A549 (cell line): Measurements from ENCODE around the gene KATNAL1. TPM values are rescaled to one million over a fixed set of nuclear protein-coding genes. Genes with fewer than 3 reads are reported as not detected.

Experiments
- ATAC-seq, 2 experiments: fragments of 200-7000 bp in 1 of 2; fragments of >200 bp in 1 of 2; cut with Nextera tagmentation in 1 of 2; cut with Tn5 transposase in 1 of 2; 3 replicates each; pipeline versions ENCODE4 v1.8.0 to v1.9.1; 2018 to 2020; ENCODE audit warnings: mild to moderate bottlenecking in 1 of 2, moderate library complexity in 1 of 2
- CTCF ChIA-PET: fragments of 300-600 bp; sonication (Branson Sonifier 250); formaldehyde crosslinking; extraction: SDS; loops from one replicate; lab custom pipeline; 2021; ENCODE audit warnings: antibody characterized with exemption, inconsistent platforms; lab: Yijun Ruan, JAX
- POLR2A ChIA-PET: fragments of 350-600 bp; formaldehyde crosslinking; extraction: SDS; loops from one replicate; lab custom pipeline; 2021; ENCODE audit warnings: antibody characterized with exemption, inconsistent platforms; lab: Yijun Ruan, JAX
- DNase-seq, 2 experiments: peaks; one replicate each; pipeline versions ENCODE4 v3.0.0 to v3.0.0-alpha.2; 2011 to 2016; ENCODE audit warnings: low read depth in 1 of 2, low spot score in 1 of 2
- FAIRE-seq: peaks from 2 replicates; lab custom pipeline; 2011; peaks lifted over from hg19 to GRCh38; lab: Jason Lieb, UNC
- H3K27ac ChIP-seq, 2 experiments: fragments of >200 bp; sonication (Bioruptor Twin); formaldehyde crosslinking; 3 replicates each; pipeline ENCODE4 v1.5.1; 2016 to 2017
- H3K4me1 ChIP-seq: fragments of >200 bp; sonication (Bioruptor Twin); formaldehyde crosslinking; 3 replicates; pipeline ENCODE4 v1.6.1; 2016
- H3K4me2 ChIP-seq: fragments of >200 bp; sonication (Bioruptor Twin); formaldehyde crosslinking; 3 replicates; pipeline ENCODE4 v1.6.1; 2016
- H3K4me3 ChIP-seq: fragments of >200 bp; sonication (Bioruptor Twin); formaldehyde crosslinking; 3 replicates; pipeline ENCODE4 v1.5.1; 2016
- H3K9me3 ChIP-seq: fragments of >200 bp; sonication (Bioruptor Twin); formaldehyde crosslinking; 3 replicates; pipeline ENCODE4 v1.6.1; 2016
- BCL3 ChIP-seq: fragments of >200 bp; sonication (Bioruptor Twin); formaldehyde crosslinking; IDR thresholded peaks from 3 replicates; pipeline ENCODE4 v1.6.1; 2016
- CBX2 ChIP-seq: fragments of 200-600 bp; sonication (generic); IDR thresholded peaks from 2 replicates; pipeline ENCODE4 v1.6.1; 2016; ENCODE audit warnings: low read depth, mild to moderate bottlenecking, borderline replicate concordance
- CBX8 ChIP-seq: fragments of 200-600 bp; sonication (generic); IDR thresholded peaks from 2 replicates; pipeline ENCODE4 v1.6.1; 2016
- CEBPB ChIP-seq, 2 experiments: fragments of >200 bp in 1 of 2; sonication (Bioruptor Twin) in 1 of 2; formaldehyde crosslinking in 1 of 2; IDR thresholded peaks; 2 replicates each; pipeline ENCODE4 v1.6.1; 2012 to 2016
- EHF ChIP-seq: fragments of 250-450 bp; sonication (Bioruptor Pico); IDR thresholded peaks from 2 replicates; pipeline ENCODE4 v1.5.0; 2020; ENCODE audit warnings: mild to moderate bottlenecking
- FOSB ChIP-seq: fragments of 250-450 bp; sonication (Bioruptor Pico); IDR thresholded peaks from 2 replicates; pipeline ENCODE4 v1.5.0; 2020; ENCODE audit warnings: mild to moderate bottlenecking, moderate library complexity
- HDAC2 ChIP-seq: fragments of 200-600 bp; sonication (generic); IDR thresholded peaks from 2 replicates; pipeline ENCODE4 v1.6.1; 2016
- HMGXB4 ChIP-seq: fragments of 250-450 bp; sonication (Bioruptor Pico); IDR thresholded peaks from 2 replicates; pipeline ENCODE4 v1.5.0; 2021; ENCODE audit warnings: mild to moderate bottlenecking, moderate library complexity, borderline replicate concordance
- JUN ChIP-seq, 2 experiments: fragments of >200 bp; sonication (Bioruptor Twin); formaldehyde crosslinking; IDR thresholded peaks; 2 replicates in 1 of 2; 3 replicates in 1 of 2; pipeline ENCODE4 v1.6.1; 2016 to 2017
- JUNB ChIP-seq: fragments of >200 bp; sonication (Bioruptor Twin); formaldehyde crosslinking; IDR thresholded peaks from 2 replicates; pipeline ENCODE4 v1.6.1; 2016
- MAFK ChIP-seq: fragments of 450-650 bp; IDR thresholded peaks from 2 replicates; pipeline ENCODE4 v1.6.1; 2014; ENCODE audit not compliant: partially characterized antibody
- NFE2L2 ChIP-seq: fragments of 150-350 bp; conservative IDR thresholded peaks from 2 replicates; pipeline ENCODE4 v1.6.1; 2014; ENCODE audit warnings: low read length
- PHF8 ChIP-seq: fragments of 200-600 bp; sonication (generic); IDR thresholded peaks from 2 replicates; pipeline ENCODE4 v1.6.1; 2016; ENCODE audit warnings: low read depth, mild to moderate bottlenecking, antibody characterized with exemption, moderate library complexity, borderline replicate concordance
- POLR2A ChIP-seq: IDR thresholded peaks from 2 replicates; pipeline ENCODE4 v1.6.1; 2012; ENCODE audit warnings: mild to moderate bottlenecking, low read length
- POLR2AphosphoS2 ChIP-seq: conservative IDR thresholded peaks from 2 replicates; pipeline ENCODE4 v1.6.1; 2012; ENCODE audit warnings: low read length, improper control_type of control experiment, inconsistent platforms
- RARB ChIP-seq: fragments of 250-450 bp; sonication (Bioruptor Pico); IDR thresholded peaks from 2 replicates; pipeline ENCODE4 v1.8.0; 2021; ENCODE audit warnings: mild to moderate bottlenecking, moderate library complexity
- RCOR1 ChIP-seq: fragments of 150-350 bp; IDR thresholded peaks from 2 replicates; pipeline ENCODE4 v1.6.1; 2014; ENCODE audit warnings: antibody characterized with exemption, low read length, low read depth
- RNF2 ChIP-seq: fragments of 200-600 bp; sonication (generic); IDR thresholded peaks from 2 replicates; pipeline ENCODE4 v1.6.1; 2016; ENCODE audit warnings: low read depth, mild to moderate bottlenecking, antibody characterized with exemption, moderate library complexity, borderline replicate concordance
- SMC3 ChIP-seq: fragments of >200 bp; sonication (Bioruptor Twin); formaldehyde crosslinking; IDR thresholded peaks from 3 replicates; pipeline ENCODE4 v1.6.1; 2018; ENCODE audit warnings: inconsistent platforms
- USF2 ChIP-seq: fragments of 450-650 bp; IDR thresholded peaks from 2 replicates; pipeline ENCODE4 v1.6.1; 2014; ENCODE audit warnings: antibody characterized with exemption
- ZC3H11A ChIP-seq: fragments of 450-650 bp; IDR thresholded peaks from 2 replicates; pipeline ENCODE4 v1.6.1; 2014; ENCODE audit warnings: antibody characterized with exemption, mild to moderate bottlenecking
- ZFP36 ChIP-seq: fragments of 450-650 bp; IDR thresholded peaks from 2 replicates; pipeline ENCODE4 v1.6.1; 2014; ENCODE audit warnings: borderline replicate concordance; ENCODE audit not compliant: partially characterized antibody
- WGBS: methylation state at CpG from one replicate; pipeline ENCODE4 v1.1.6; 2017; ENCODE audit errors: missing lambda C conversion rate; 5-methylcytosine and 5-hydroxymethylcytosine counted together
- polyA plus RNA-seq, 4 experiments: library from polyadenylated mRNA; depleted of rRNA in 3 of 4; stranded (reverse); fragments of >200 nt; fragmentation: RNase III in 1 of 4; extraction: RNeasy Plus Mini Kit Qiagen cat#74134 plus additional on column Dnase treatment in 1 of 4; gene quantifications; 2 replicates in 3 of 4; 3 replicates in 1 of 4; pipeline ENCODE4 v1.2.3, GENCODE V29; 2011 to 2017
- TF ChIP-seq, protein P1 (sequence below): IDR thresholded peaks from 2 replicates; pipeline ENCODE4 v1.6.1; 2012
- TF ChIP-seq, protein P2 (sequence below): fragments of 250-450 bp; sonication (Bioruptor Pico); IDR thresholded peaks from 2 replicates; pipeline ENCODE4 v1.5.0; 2020; ENCODE audit warnings: low read depth, mild to moderate bottlenecking, moderate library complexity

Gene KATNAL1
- polyA plus RNA-seq, 2 of the 4 experiments (the other 2 are of a cell fraction), result 7.9 to 10.5 TPM

DNA sequence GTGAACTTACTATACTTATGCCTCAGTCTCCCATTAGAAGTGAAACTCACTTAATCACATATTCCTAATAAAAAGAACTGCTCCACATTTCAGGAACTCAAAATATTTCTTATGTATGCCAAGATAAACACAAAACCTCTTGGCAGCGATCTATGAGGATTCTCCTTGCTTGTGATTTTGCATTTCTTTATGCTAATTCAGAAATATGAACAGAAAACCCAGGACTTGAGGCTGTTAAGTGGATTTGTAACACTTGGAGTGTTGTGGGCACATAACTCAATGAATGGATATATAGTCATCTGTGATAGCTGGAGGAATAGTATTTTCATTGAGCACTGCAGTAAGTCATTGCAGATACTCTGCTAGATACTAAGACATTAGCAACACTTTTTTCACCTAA is 5.6 kb upstream of the KATNAL1 start:
- no peak for FAIRE-seq
- CTCF ChIA-PET, result no interaction called here

DNA sequence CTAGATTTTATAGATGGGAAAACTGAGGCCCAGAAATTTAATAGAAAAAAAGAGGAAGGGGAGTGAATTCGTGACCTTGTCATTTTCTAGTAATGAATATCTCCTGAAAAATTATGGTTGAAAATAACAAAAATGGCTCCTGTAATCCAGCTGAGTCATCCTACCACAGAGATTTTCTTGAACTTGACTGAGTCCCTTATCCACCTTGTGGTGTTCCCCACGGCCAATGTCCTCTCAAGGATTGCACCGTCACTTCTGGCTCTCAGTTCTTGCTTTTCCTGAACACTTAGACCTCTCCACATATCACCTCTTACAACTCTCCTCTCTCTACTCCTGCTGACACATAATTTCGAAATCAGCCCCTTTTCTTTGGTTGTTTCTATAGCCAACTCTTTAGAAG is 1.2 kb upstream of the KATNAL1 start:
- peak in 1 of 2 experiments; percentile 35 for DNase-seq
- Histone ChIP-seq H3K4me2 (peak overlapping the region; percentile 91), H3K27ac (peak overlapping the region; percentile 98 to 99), H3K4me3 (no peak overlapping the region; the same call in 2 of the 3 replicates), H3K4me1 (peaks cover 30% of the 10 kb centered on the region), H3K9me3 (no peaks in the 10 kb centered on the region)
- ChIA-PET POLR2A (interaction anchor here (2.3 kb wide), 1 partner anchor 113 kb away, joined by 12 read pairs; the partner anchor contains the start of gene UBE2L5), CTCF (interaction anchor here (0.9 kb wide), 1 partner anchor 17 kb away, joined by 3 read pairs; no protein-coding TSS in a partner anchor)
- no peak for TF ChIP-seq ZFP36
- TF ChIP-seq CEBPB (IDR thresholded peaks at IDR 0.05), result peak; percentile 24 to 26; a peak in 2 of 4 replicates
- TF ChIP-seq MAFK, result peak; percentile 82
- TF ChIP-seq NFE2L2, result peak; percentile 75
- ATAC-seq, result no peak
- FAIRE-seq, result no peak
- WGBS, result 74% methylated on average over 4 of the region's 4 CpGs

More for the DNA sequence above, 5.6 kb upstream of the KATNAL1 start:
- POLR2A ChIA-PET, result no interaction called here
- no peak for TF ChIP-seq FOSB
- Histone ChIP-seq H3K4me3 (no peak overlapping the region), H3K27ac (no peak overlapping the region), H3K4me2 (no peak overlapping the region), H3K9me3 (no peaks in the 10 kb centered on the region), H3K4me1 (peaks cover 15% of the 10 kb centered on the region)
- DNase-seq (no peak), ATAC-seq (no peak)
- WGBS, result 52% methylated on average over 1 of the region's 1 CpG

GRCh38 chr13:30307971-30308290 is 580 bp upstream of the KATNAL1 start:
- Histone ChIP-seq H3K4me2 (peak overlapping the region; percentile 91), H3K4me3 (peak overlapping the region; percentile 87), H3K27ac (peak overlapping the region; percentile 98 to 99), H3K4me1 (peaks cover 36% of the 10 kb centered on the region), H3K9me3 (no peaks in the 10 kb centered on the region)
- 46% methylated on average over 8 of the region's 8 CpGs for WGBS
- TF ChIP-seq, protein P1, sequence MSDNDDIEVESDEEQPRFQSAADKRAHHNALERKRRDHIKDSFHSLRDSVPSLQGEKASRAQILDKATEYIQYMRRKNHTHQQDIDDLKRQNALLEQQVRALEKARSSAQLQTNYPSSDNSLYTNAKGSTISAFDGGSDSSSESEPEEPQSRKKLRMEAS, result no peak
- TF ChIP-seq, protein P2, sequence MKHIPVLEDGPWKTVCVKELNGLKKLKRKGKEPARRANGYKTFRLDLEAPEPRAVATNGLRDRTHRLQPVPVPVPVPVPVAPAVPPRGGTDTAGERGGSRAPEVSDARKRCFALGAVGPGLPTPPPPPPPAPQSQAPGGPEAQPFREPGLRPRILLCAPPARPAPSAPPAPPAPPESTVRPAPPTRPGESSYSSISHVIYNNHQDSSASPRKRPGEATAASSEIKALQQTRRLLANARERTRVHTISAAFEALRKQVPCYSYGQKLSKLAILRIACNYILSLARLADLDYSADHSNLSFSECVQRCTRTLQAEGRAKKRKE (CRISPR knock-in tag), result no peak
- TF ChIP-seq USF2 (no peak), HDAC2 (no peak), NFE2L2 (no peak), POLR2AphosphoS2 (no peak), SMC3 (no peak), CBX8 (no peak), RCOR1 (no peak), RARB (CRISPR knock-in tag) (no peak), PHF8 (no peak), JUNB (no peak)
- FAIRE-seq (no peak), DNase-seq (peak in 1 of 2 experiments; percentile 1), ATAC-seq (no peak)
- ChIA-PET POLR2A (interaction anchor here (2.3 to 2.4 kb wide), 2 partner anchors 88 to 114 kb away, joined by 12 to 16 read pairs; partner anchors contain the start of gene UBE2L5), CTCF (no interaction called here)

DNA sequence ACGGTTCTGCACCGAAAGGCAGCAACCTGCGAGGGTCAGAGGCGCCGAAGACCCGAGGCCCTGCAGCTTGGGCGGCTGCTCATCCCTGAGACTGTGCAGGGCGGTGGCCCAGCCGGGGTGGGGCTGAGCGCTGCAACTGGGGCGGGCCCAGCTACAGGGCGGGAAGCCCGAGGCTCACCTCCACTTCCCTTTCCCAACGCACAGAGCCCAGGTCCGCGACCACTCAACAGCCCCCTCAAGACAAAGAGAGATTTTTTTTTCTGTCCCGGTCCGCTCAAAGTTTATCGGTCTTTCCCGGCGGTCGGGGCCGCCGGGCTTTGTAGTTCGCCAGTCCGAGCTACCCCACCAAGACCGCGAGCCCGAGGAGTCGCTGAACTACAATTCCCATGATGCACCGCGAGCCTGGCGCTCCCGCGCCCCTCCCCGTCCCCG is 573 bp downstream of the KATNAL1 start:
- H3K4me1 ChIP-seq, result peaks cover 36% of the 10 kb centered on the region
- no peak for FAIRE-seq

More for the DNA sequence above, 573 bp downstream of the KATNAL1 start:
- ChIA-PET CTCF (interaction anchor here (0.6 to 0.9 kb wide), 2 partner anchors 15 to 31 kb away, joined by 3 read pairs; no protein-coding TSS in a partner anchor), POLR2A (interaction anchor here (0.6 to 2.4 kb wide), 5 partner anchors 81 to 303 kb away, joined by 3 to 16 read pairs (median 3); partner anchors contain the start of gene UBE2L5)
- Histone ChIP-seq H3K4me3 (peak overlapping the region; percentile 87), H3K4me2 (peak overlapping the region; percentile 89), H3K27ac (peak overlapping the region; percentile 98 to 99), H3K9me3 (no peaks in the 10 kb centered on the region)
- ATAC-seq (peak; percentile 92 to 94), DNase-seq (peak; percentile 52 to 89)
- TF ChIP-seq BCL3 (0 out of 3 replicates have a peak, but pooled peaks have one; percentile 32), ZC3H11A (no peak), EHF (CRISPR knock-in tag) (no peak), HMGXB4 (no peak), PHF8 (0 out of 2 replicates have a peak, but pooled peaks have one; percentile 2), POLR2A (peak; percentile 24; the same call in 1 of the 2 replicates), MAFK (no peak), JUN (IDR thresholded peaks at IDR 0.05) (no peak), RNF2 (no peak), CBX2 (no peak), FOSB (no peak)
- TF ChIP-seq, protein P1, result 0 out of 2 replicates have a peak, but pooled peaks have one; percentile 14
- 4% methylated on average over 7 of the region's 37 CpGs for WGBS
